ENCODE data around the gene GUCY1A2. TPM values are rescaled to one million over a fixed set of nuclear protein-coding genes. Genes with fewer than 3 reads are reported as not detected.

Gene GUCY1A2
- total RNA-seq, 2 experiments from 2014 or later = not detected

DNA sequence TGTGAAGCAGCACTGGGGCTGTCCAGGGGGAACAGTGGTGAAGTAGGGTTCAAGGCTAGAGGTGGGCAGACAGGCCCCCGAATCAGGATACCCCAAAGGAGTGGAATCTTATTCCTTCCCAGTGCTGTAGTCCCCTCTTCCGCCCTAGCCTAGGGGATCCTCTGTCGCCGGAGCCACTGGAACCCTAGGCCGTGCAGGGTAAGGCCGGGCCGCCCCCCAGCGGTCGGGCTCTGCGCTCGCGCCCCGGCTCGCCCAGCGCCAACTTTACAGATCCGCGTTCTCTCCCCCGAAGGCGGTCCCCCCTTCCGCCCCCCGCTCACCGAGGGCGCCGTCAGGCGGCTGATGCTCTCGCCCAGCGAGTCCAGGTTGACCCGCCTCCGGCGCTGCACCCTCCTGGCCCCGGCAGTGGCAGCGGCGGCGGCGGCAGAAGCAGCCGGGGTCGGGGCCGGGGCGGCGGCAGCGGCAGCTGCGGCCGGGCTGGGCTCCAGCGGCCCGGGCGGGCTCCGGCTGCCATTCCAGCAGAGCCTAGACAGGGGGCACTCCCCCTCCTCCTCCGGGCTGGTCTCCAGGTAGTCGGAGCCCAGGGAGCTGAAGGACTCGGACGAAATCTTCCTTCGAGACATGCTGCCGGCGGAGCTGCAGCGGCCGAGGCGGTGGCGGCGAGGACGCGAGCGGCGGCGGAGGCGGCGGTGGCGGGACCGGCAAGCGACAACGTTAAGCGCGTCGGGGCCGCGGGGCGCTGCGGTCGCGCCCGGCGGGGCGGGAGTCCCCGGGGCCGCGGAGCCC, 650 bp downstream of the GUCY1A2 start:
- peak in 1 of 14 experiments; percentile 4 for DNase-seq
- no peak overlapping the region for H3K4me3 Mint-ChIP-seq
- H3K9me3 Mint-ChIP-seq = no peaks in the 10 kb centered on the region
- H3K36me3 Mint-ChIP-seq (ENCODE audit: low read depth) = no peaks in the 10 kb centered on the region
- H3K27ac Mint-ChIP-seq = no peak overlapping the region
- peaks cover 30 to 41% of the 10 kb centered on the region in 2 experiments for H3K27me3 ChIP-seq (ENCODE audit: control insufficient read depth in 1 of 2, insufficient read depth in 2 of 2, low read length in 2 of 2)
- peaks cover 5% of the 10 kb centered on the region for H3K4me1 Mint-ChIP-seq (ENCODE audit: low read depth)
- TF ChIP-seq, protein P1, sequence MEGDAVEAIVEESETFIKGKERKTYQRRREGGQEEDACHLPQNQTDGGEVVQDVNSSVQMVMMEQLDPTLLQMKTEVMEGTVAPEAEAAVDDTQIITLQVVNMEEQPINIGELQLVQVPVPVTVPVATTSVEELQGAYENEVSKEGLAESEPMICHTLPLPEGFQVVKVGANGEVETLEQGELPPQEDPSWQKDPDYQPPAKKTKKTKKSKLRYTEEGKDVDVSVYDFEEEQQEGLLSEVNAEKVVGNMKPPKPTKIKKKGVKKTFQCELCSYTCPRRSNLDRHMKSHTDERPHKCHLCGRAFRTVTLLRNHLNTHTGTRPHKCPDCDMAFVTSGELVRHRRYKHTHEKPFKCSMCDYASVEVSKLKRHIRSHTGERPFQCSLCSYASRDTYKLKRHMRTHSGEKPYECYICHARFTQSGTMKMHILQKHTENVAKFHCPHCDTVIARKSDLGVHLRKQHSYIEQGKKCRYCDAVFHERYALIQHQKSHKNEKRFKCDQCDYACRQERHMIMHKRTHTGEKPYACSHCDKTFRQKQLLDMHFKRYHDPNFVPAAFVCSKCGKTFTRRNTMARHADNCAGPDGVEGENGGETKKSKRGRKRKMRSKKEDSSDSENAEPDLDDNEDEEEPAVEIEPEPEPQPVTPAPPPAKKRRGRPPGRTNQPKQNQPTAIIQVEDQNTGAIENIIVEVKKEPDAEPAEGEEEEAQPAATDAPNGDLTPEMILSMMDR (IDR thresholded peaks at IDR 0.05) = no peak
- H3K27me3 Mint-ChIP-seq = peaks cover 58% of the 10 kb centered on the region
- peaks cover 0 to 11% of the 10 kb centered on the region in 2 experiments for H3K9me3 ChIP-seq (ENCODE audit: control insufficient read depth in 1 of 2, insufficient read depth in 1 of 2, low read length in 2 of 2)
- ATAC-seq (ENCODE audit: poor library complexity) = no peak
- CTCF ChIA-PET = no interaction called here
- intact Hi-C loops (cut with DNase I, micrococcal nuclease) = no loop called here
- no peaks in the 10 kb centered on the region for H3K36me3 ChIP-seq (ENCODE audit: insufficient read depth, low read length)
- peaks cover 2% of the 10 kb centered on the region for H3K4me1 ChIP-seq (ENCODE audit: insufficient read depth, low read length)
- POLR2A ChIA-PET = no interaction called here
- H3K4me3 ChIP-seq (ENCODE audit: low read length) = no peak overlapping the region
- H3K27ac ChIP-seq (ENCODE audit: low read depth in 1 of 2, low read length in 2 of 2) = no peak overlapping the region

DNA sequence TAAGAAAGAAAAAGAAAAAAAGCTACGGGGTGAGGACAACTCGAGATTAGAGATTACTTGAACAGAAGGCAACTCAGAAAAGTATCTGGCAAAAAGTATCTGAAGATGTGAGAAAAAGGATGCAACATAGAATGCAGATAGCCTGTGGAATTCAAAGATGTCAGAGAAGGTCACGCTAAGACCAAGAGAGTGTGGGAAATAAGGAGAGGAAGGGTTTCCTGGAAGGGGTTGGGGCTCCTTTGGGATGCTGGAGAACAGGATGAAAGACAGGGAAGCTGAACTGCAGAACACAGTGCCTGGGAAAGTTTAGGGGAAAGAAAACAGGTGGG, 1.2 kb downstream of the GUCY1A2 start:
- H3K27me3 ChIP-seq (ENCODE audit: control insufficient read depth in 1 of 2, insufficient read depth in 2 of 2, low read length in 2 of 2) = peaks cover 30 to 41% of the 10 kb centered on the region in 2 experiments
- H3K4me1 ChIP-seq (ENCODE audit: insufficient read depth, low read length) = peaks cover 2% of the 10 kb centered on the region
- no peak overlapping the region for H3K27ac Mint-ChIP-seq
- intact Hi-C loops (cut with DNase I, micrococcal nuclease) = no loop called here
- ATAC-seq (ENCODE audit: poor library complexity) = no peak
- TF ChIP-seq, protein P1 (IDR thresholded peaks at IDR 0.05) = no peak
- H3K27ac ChIP-seq (ENCODE audit: low read depth in 1 of 2, low read length in 2 of 2) = no peak overlapping the region
- H3K4me3 Mint-ChIP-seq = no peak overlapping the region
- H3K9me3 Mint-ChIP-seq = no peaks in the 10 kb centered on the region
- no peaks in the 10 kb centered on the region for H3K36me3 Mint-ChIP-seq (ENCODE audit: low read depth)
- H3K27me3 Mint-ChIP-seq = peaks cover 53% of the 10 kb centered on the region
- no peaks in the 10 kb centered on the region for H3K36me3 ChIP-seq (ENCODE audit: insufficient read depth, low read length)
- no peak for DNase-seq
- H3K4me1 Mint-ChIP-seq (ENCODE audit: low read depth) = peaks cover 5% of the 10 kb centered on the region
- H3K9me3 ChIP-seq (ENCODE audit: control insufficient read depth in 1 of 2, insufficient read depth in 1 of 2, low read length in 2 of 2) = peaks cover 0 to 11% of the 10 kb centered on the region in 2 experiments
- no peak overlapping the region for H3K4me3 ChIP-seq (ENCODE audit: low read length)
- ChIA-PET POLR2A (no interaction called here), CTCF (no interaction called here)

DNA sequence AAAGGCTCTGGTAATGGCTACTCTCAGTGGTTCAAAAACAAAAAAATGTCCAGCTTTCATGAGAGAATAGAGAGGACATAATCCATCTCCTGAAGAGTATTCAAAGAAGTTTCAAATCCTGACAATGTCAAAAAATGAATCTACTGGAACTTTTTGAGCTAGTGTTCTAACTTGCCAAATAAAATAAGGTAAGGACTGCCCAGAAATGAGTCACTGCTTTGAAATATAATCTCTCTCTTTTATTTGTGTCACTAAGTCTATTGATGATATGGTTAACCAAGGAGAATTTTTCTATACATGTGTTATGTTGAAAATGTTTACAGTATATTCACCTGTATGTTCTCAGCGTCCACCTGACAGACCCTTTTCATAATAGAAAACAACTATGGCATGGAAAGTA, 3.4 kb downstream of the GUCY1A2 start:
- H3K4me1 ChIP-seq (ENCODE audit: insufficient read depth, low read length) = peaks cover 2% of the 10 kb centered on the region
- no peak for ATAC-seq (ENCODE audit: poor library complexity)
- Mint-ChIP-seq H3K4me1 (ENCODE audit: low read depth) (peaks cover 5% of the 10 kb centered on the region), H3K27ac (no peak overlapping the region), H3K4me3 (no peak overlapping the region), H3K9me3 (no peaks in the 10 kb centered on the region), H3K36me3 (ENCODE audit: low read depth) (no peaks in the 10 kb centered on the region), H3K27me3 (peaks cover 44% of the 10 kb centered on the region)
- DNase-seq = no peak
- ChIA-PET POLR2A (no interaction called here), CTCF (no interaction called here)
- intact Hi-C loops (cut with DNase I, micrococcal nuclease) = no loop called here
- H3K9me3 ChIP-seq (ENCODE audit: control insufficient read depth in 1 of 2, insufficient read depth in 1 of 2, low read length in 2 of 2) = peaks cover 0 to 11% of the 10 kb centered on the region in 2 experiments
- TF ChIP-seq, protein P1 (IDR thresholded peaks at IDR 0.05) = no peak
- H3K27me3 ChIP-seq (ENCODE audit: control insufficient read depth in 1 of 2, insufficient read depth in 2 of 2, low read length in 2 of 2) = peaks cover 30 to 33% of the 10 kb centered on the region in 2 experiments
- no peak overlapping the region for H3K27ac ChIP-seq (ENCODE audit: low read depth in 1 of 2, low read length in 2 of 2)
- no peaks in the 10 kb centered on the region for H3K36me3 ChIP-seq (ENCODE audit: insufficient read depth, low read length)
- no peak overlapping the region for H3K4me3 ChIP-seq (ENCODE audit: low read length)
